Glomerular visceral epithelial cell (primary cell): ENCODE data around the gene TMEM80.
"Not testable (repeated sequence)": the region's sequence is repeated elsewhere in the genome, so short reads cannot be mapped to it uniquely, and the experiment has no call there.

Experiments
- DNase-seq: peaks from one replicate; pipeline ENCODE4 v3.0.0-alpha.2; 2016; ENCODE audit errors: extremely low spot score

The TMEM80 gene

GRCh38 chr11:720642-721246, 25.1 kb downstream of the TMEM80 start:
- DNase-seq, result peak; percentile 43

DNA sequence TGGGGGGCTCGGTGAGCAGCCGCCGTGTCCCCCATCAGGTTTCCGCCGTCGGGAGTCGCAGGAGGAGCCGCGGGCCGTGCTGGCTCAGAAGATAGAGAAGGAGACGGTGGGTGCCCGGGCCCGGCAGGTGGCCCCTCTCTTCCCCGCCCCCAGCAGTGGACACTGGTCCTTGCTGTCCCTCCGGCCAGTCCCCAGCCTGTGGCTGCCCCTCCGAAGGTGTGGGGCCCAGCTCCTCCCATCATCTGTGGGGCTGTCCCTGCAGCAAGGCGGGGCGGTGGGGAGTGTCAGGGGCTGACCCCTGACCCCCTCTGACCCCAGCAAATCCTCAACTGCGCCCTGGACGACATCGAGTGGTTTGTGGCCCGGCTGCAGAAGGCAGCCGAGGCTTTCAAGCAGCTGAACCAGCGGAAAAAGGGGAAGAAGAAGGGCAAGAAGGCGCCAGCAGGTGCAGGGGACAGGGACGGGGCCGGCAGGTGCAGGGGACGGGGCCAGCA, 25.7 kb downstream of the TMEM80 start:
- no peak for DNase-seq

- DNase-seq, result no peak
These were observed 26.2 kb downstream of the TMEM80 start for GRCh38 chr11:721741-722345.

- no peak for DNase-seq
These were observed 26.8 kb downstream of the TMEM80 start for GRCh38 chr11:722346-722811.

DNA sequence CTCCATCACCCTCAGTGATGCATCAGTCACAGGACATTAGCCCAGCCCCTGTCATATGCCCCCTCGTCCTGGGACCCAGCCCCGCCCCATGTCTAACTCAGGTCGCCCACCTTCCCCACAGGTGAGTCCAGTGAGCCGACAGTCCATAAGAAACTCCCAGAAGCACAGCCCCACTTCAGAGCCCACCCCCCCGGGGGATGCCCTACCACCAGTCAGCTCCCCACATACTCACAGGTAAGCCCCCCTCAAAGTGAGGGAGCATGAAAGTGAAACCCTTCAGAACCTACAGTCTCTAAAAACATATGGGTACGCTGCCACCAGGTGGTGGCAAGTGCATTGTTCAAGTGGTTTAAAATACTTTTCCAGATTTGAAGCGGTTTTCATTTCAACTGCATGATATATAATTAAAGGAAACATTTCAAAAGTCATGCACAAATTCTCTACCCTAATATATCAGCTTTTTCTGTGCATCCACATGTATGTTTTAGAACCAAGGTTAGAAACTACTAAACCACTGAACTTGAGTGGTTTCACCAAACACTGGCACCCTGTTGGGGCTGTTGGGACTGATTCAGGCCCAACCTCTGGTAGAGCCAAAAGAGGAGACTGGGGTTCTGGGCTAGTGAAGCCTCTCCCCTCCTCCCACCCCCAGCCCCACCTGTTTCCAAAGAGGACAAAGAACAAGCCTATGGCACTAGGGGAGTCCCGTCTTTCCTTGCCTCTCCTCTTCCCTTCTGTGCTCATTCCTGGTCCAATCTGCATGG, 27.7 kb downstream of the TMEM80 start:
- peak; percentile 58 for DNase-seq

GRCh38 chr11:724049-724777, 28.6 kb downstream of the TMEM80 start:
- no peak for DNase-seq

- no peak for DNase-seq
These were observed 29.3 kb downstream of the TMEM80 start for GRCh38 chr11:724778-725386.

- DNase-seq, result no peak
These were observed 30.1 kb downstream of the TMEM80 start for GRCh38 chr11:725624-726202.

DNA sequence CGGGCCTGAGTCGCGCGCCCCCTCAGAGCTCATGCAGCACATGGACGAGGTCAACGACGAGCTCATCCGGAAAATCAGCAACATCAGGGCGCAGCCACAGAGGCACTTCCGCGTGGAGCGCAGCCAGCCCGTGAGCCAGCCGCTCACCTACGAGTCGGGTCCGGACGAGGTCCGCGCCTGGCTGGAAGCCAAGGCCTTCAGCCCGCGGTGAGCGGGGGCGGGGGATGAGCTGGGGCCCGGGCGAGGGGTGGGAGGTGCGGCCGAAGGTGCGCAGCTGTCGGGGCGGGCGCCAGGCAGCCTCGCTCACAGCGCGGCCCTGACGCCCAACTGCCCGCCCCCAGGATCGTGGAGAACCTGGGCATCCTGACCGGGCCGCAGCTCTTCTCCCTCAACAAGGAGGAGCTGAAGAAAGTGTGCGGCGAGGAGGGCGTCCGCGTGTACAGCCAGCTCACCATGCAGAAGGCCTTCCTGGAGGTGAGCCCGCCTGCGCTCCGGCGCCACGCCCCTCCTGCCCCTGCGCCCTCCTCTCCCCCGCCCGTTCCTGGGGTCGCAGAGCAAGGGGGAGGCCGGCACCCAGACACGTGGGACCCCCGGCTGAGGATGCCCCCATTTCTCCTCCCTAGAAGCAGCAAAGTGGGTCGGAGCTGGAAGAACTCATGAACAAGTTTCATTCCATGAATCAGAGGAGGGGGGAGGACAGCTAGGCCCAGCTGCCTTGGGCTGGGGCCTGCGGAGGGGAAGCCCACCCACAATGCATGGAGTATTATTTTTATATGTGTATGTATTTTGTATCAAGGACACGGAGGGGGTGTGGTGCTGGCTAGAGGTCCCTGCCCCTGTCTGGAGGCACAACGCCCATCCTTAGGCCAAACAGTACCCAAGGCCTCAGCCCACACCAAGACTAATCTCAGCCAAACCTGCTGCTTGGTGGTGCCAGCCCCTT, 30.9 kb downstream of the TMEM80 start:
- DNase-seq, result no peak

- DNase-seq, result no peak
These were observed 31.7 kb downstream of the TMEM80 start for GRCh38 chr11:727281-727701.

DNA sequence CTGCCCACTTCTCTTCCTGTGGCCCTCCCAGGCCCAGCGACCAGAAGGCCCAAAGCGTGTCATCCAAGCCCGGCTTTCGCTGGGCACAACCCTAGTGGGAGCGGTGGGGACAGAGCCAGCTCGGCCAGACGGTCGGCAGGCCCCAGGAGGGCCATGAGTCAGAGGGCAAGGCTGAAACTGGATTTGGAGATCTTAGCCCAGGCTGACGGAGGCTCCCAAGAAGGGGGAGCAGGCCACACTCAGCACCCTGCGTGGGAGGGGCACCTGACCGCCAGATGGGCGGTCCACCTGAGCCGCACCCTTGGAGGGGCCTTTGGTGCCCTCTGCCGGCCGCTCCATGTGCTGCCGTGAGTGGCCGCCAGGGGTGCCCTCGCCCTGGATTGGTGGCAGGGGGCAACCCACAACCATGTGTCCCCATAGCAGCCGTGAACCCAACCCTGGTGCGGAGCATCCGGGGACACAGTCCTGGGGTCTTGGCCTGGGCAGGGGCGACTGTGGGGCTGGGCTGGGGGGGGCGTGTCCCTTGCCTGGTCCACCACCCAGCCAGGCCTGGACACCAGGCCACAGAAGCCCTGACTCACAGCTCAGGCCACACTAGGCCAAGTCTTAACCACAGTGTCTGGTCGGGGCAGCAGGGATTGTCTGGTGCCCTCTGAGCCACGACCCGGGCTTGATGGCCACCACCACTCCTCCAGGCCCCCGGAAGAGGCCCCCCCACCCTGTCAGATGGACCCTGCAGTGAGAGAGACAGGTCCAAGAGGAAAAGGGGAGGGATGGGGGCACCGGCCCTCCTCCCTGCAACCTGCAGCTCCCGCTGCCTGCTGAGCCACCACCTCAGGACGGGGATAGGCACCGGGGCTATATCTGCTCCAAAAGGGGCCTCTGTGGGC, 32.5 kb downstream of the TMEM80 start:
- DNase-seq, result peak; percentile 98

DNA sequence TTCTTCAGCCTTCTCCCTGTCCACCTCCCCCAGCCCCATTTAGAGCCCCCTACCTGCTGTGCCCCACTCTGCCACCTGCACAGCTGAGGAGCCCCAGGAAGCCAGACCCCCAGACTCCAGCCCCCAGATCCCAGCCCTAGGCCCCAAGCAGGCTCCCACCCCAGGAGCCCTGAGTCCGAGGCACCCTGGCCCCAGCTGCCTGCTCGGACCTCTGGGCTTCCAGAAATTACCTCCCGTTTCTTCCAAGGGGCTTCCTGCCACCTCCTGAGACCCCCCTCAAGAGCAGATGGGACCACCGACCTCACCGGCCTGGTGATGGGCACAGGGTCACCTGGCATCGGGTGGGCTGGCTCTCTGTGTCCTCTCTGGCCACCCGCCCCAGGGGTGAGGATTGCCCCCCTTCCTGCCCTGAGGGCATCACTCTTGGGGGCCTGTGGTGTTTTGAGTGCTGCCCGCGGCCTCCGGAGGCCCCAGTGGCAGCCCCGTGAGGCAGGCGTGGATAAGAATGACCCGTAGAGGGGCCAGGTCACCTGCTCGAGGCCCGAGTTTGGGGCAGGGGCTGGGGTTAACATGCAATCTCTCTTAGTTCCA, 33.4 kb downstream of the TMEM80 start:
- no peak for DNase-seq

DNA sequence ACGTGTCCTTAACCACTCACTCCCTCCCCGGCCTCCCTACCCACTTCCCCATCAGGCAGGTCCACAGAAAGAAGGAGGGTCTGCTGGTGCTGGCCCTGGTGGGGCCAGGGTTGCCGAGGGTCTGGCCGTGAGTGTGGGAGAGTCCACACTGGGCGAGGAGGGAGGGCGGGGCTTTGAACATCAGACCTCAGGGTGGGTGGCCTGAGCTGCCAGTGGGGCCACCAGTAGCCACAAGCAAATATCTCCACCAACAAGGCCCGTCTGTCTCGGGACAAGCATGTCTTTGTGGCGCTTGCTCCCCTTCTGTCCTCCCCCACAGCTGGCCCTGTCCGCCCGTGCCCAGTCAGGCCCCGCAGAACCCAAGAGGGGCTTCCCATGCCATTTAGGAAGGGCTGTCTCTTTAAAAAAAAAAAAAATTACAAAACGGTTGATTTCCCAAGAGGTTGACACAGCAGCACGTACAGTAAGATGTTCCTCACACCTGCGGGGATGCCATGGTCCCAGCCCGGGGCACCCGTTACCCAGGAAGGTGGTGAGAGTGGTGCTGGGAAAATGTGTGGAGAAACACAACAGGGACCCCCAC, 34.0 kb downstream of the TMEM80 start:
- no peak for DNase-seq

DNA sequence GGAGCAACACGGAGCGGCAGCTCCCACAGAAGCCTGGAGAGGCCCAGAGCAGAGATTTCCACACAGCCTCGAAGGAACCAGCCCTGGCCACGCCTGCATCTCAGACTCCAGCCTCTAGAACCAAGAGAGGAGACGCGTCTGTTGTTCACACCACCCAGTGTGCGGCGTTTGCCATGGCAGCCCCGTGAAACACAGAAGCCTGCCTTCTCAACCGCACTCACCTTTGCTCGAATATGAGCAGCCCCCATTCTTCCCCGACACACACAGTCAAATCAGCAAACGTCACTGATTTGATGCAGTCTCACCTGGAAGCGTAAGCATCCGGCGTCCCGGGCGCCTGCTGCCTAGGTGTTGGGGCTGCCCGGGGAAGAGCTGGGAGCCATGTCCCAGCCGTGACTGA, 37.5 kb downstream of the TMEM80 start:
- DNase-seq, result no peak

DNA sequence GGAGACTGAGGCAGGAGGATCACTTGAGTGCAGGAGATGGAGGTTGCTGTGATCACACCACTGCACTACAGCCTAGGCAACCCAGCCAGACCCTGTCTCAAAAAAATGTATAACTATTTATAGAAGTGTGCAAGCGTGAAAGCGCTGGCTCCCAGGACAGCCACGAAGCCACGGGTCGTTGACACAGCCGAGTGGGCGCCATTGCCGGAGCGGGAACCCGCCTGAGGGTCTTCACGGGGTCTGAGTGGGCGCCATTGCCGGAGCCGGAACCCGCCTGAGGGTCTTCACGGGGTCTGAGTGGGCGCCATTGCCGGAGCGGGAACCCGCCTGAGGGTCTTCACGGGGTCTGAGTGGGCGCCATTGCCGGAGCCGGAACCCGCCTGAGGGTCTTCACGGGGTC, 38.9 kb downstream of the TMEM80 start:
- DNase-seq, result not testable (repeated sequence)

- DNase-seq, result no peak
These were observed 41.8 kb downstream of the TMEM80 start for GRCh38 chr11:737366-737765.

DNA sequence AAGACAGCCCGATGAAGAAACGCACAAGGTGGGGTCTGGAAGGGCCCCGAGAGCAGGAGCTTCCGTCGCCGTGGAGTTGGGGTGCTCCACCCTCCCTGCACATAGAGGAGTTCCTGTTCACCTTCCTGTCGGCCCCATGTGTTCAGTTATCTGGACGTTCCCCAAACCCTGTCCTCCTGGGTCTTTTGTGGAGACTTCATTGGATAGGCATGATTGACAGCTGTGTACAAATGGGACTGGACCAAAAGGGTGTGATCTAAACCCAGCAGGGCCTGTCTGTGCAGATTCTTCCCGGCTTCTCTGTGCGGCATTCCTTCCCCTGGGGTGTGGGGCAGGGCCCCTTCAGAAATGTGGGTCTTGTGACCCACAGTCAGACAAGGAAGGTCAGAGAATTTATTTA, 42.3 kb downstream of the TMEM80 start:
- not testable (repeated sequence) for DNase-seq

GRCh38 chr11:742156-742546, 46.5 kb downstream of the TMEM80 start:
- DNase-seq, result no peak
